ENCODE results near the gene FOXK1.
"Not testable (repeated sequence)": the region's sequence is repeated elsewhere in the genome, so short reads cannot be mapped to it uniquely, and the experiment has no call there.

FOXK1 gene

GRCh38 chr7:4667776-4668509 lies 14.2 kb upstream of the FOXK1 start:
- no peak for DNase-seq (ENCODE audit: low read depth)

- no peak for DNase-seq (ENCODE audit: low read depth)
Measured at GRCh38 chr7:4668510-4668847, 13.6 kb upstream of the FOXK1 start.

GRCh38 chr7:4670791-4671190 lies 11.3 kb upstream of the FOXK1 start:
- no peak for DNase-seq (ENCODE audit: low read depth)

- no peak for DNase-seq (ENCODE audit: low read depth)
Measured at GRCh38 chr7:4675771-4676367, 6.2 kb upstream of the FOXK1 start.

GRCh38 chr7:4677518-4677917 lies 4.6 kb upstream of the FOXK1 start:
- DNase-seq (ENCODE audit: low read depth) = not testable (repeated sequence)

GRCh38 chr7:4681218-4681851 lies 760 bp upstream of the FOXK1 start:
- DNase-seq (ENCODE audit: low read depth) = no peak

GRCh38 chr7:4682621-4683042 lies 537 bp downstream of the FOXK1 start:
- DNase-seq (ENCODE audit: low read depth) = no peak

- DNase-seq (ENCODE audit: low read depth) = no peak
Measured at GRCh38 chr7:4683043-4683883, 1.2 kb downstream of the FOXK1 start.

- no peak for DNase-seq (ENCODE audit: low read depth)
Measured at GRCh38 chr7:4683884-4684565, 1.9 kb downstream of the FOXK1 start.

GRCh38 chr7:4684846-4685245 lies 2.8 kb downstream of the FOXK1 start:
- DNase-seq (ENCODE audit: low read depth) = no peak

- not testable (repeated sequence) for DNase-seq (ENCODE audit: low read depth)
Measured at GRCh38 chr7:4685676-4686075, 3.6 kb downstream of the FOXK1 start.

- DNase-seq (ENCODE audit: low read depth) = no peak
Measured at GRCh38 chr7:4687956-4688355, 5.9 kb downstream of the FOXK1 start.

- DNase-seq (ENCODE audit: low read depth) = no peak
Measured at GRCh38 chr7:4689151-4689550, 7.1 kb downstream of the FOXK1 start.

GRCh38 chr7:4689668-4690067 lies 7.6 kb downstream of the FOXK1 start:
- DNase-seq (ENCODE audit: low read depth) = no peak

- no peak for DNase-seq (ENCODE audit: low read depth)
Measured at GRCh38 chr7:4690953-4691856, 9.1 kb downstream of the FOXK1 start.

GRCh38 chr7:4692055-4692454 lies 10.0 kb downstream of the FOXK1 start:
- no peak for DNase-seq (ENCODE audit: low read depth)

GRCh38 chr7:4692622-4693021 lies 10.5 kb downstream of the FOXK1 start:
- DNase-seq (ENCODE audit: low read depth) = not testable (repeated sequence)

- no peak for DNase-seq (ENCODE audit: low read depth)
Measured at GRCh38 chr7:4693152-4693551, 11.1 kb downstream of the FOXK1 start.

- no peak for DNase-seq (ENCODE audit: low read depth)
Measured at GRCh38 chr7:4693749-4694148, 11.7 kb downstream of the FOXK1 start.

GRCh38 chr7:4694305-4694704 lies 12.2 kb downstream of the FOXK1 start:
- DNase-seq (ENCODE audit: low read depth) = no peak

- DNase-seq (ENCODE audit: low read depth) = no peak
Measured at GRCh38 chr7:4698707-4699275, 16.7 kb downstream of the FOXK1 start.
